Lower lobe of right lung (tissue), 2 donors: Measurements from ENCODE around the gene TCF7L2. TPM values are rescaled to one million over a fixed set of nuclear protein-coding genes. Genes with fewer than 3 reads are reported as not detected.

ENCODE experiments used
- ATAC-seq, 2 donors: fragments of 200-7000 bp; cut with Tn5 transposase; one replicate each; pipeline ENCODE4 v1.9.1; 2020 to 2022; ENCODE audit warnings: mild to moderate bottlenecking in 2 of 2, moderate library complexity in 2 of 2
- DNase-seq: peaks from one replicate; pipeline ENCODE4 v3.0.0-alpha.2; 2020
- H3K27ac ChIP-seq: fragments of 200-600 bp; one replicate; pipeline ENCODE4 v1.8.0; 2022
- H3K27me3 ChIP-seq: fragments of 200-600 bp; one replicate; pipeline ENCODE4 v1.8.0; 2022; ENCODE audit warnings: low read depth
- H3K36me3 ChIP-seq: fragments of 200-600 bp; one replicate; pipeline ENCODE4 v1.8.0; 2022; ENCODE audit warnings: mild to moderate bottlenecking
- H3K4me1 ChIP-seq: fragments of 200-600 bp; one replicate; pipeline ENCODE4 v1.8.0; 2022
- H3K4me3 ChIP-seq: fragments of 200-600 bp; one replicate; pipeline ENCODE4 v1.8.0; 2022; ENCODE audit warnings: mild to moderate bottlenecking
- H3K9me3 ChIP-seq: fragments of 200-600 bp; one replicate; pipeline ENCODE4 v1.8.0; 2022
- intact Hi-C: fragments of 100-400 bp; cut with DNase I; formaldehyde crosslinking; loops from one replicate; pipeline ENCODE4 v1.11.0; 2022
- total RNA-seq: library from RNA; stranded (reverse); fragmentation: NEBNext Ultra II Directional; extraction: Animal tissue kit (Norgen Biotek cat#: 25700); gene quantifications from one replicate; pipeline ENCODE4 v1.2.1, GENCODE V29; 2021
- TF ChIP-seq, protein P1 (sequence below): fragments of 200-600 bp; IDR thresholded peaks from one replicate; pipeline ENCODE4 v1.8.0; 2022; ENCODE audit warnings: antibody characterized with exemption, mild to moderate bottlenecking
- donor health status: DM: no; HTN: yes; CAD: no; lungs with severe emphysema.

TCF7L2 gene
- total RNA-seq, 1 donor from 2014 or later: 71.2 TPM

DNA sequence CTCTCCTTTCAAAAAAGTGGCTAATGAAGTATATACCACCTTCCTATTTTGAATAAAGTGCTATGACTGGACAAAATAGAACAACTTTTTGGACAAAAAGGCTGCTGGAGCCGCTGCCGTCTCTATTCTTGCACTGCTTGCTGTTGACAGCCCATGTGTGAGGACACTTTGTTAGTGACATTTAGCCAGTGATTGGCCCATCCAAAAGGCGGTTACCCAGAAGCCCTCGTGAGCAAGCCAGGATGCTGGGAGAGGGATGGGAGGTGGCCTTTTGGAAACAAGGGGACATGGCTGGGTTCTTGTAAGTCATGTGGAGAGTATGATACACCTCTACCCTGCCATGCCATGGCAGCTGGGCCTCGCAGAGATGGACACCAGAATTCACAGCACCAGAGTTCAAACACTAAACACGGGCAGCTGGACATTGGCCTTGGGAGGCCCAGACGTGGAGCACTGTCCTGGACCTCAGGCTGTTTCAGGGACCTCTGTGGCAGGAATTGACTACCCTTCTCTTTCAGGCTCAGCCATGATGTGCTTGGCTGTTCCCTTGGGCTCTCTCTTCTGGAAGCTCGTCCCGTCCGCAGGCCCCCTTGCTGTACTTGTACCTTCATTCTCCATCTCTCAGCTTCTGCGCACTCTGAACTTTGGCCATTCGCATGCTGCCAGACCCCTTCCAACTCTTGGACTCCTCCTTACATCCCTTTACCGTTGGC is 118.3 kb downstream of the TCF7L2 start:
- ATAC-seq (no peak), DNase-seq (no peak)
- Histone ChIP-seq H3K27ac (no peak overlapping the region), H3K4me1 (peaks cover 44% of the 10 kb centered on the region), H3K36me3 (peaks cover 6% of the 10 kb centered on the region), H3K9me3 (no peaks in the 10 kb centered on the region), H3K4me3 (no peak overlapping the region), H3K27me3 (no peaks in the 10 kb centered on the region)
- intact Hi-C loops: no loop called here
- TF ChIP-seq, protein P1, sequence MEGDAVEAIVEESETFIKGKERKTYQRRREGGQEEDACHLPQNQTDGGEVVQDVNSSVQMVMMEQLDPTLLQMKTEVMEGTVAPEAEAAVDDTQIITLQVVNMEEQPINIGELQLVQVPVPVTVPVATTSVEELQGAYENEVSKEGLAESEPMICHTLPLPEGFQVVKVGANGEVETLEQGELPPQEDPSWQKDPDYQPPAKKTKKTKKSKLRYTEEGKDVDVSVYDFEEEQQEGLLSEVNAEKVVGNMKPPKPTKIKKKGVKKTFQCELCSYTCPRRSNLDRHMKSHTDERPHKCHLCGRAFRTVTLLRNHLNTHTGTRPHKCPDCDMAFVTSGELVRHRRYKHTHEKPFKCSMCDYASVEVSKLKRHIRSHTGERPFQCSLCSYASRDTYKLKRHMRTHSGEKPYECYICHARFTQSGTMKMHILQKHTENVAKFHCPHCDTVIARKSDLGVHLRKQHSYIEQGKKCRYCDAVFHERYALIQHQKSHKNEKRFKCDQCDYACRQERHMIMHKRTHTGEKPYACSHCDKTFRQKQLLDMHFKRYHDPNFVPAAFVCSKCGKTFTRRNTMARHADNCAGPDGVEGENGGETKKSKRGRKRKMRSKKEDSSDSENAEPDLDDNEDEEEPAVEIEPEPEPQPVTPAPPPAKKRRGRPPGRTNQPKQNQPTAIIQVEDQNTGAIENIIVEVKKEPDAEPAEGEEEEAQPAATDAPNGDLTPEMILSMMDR: no peak

DNA sequence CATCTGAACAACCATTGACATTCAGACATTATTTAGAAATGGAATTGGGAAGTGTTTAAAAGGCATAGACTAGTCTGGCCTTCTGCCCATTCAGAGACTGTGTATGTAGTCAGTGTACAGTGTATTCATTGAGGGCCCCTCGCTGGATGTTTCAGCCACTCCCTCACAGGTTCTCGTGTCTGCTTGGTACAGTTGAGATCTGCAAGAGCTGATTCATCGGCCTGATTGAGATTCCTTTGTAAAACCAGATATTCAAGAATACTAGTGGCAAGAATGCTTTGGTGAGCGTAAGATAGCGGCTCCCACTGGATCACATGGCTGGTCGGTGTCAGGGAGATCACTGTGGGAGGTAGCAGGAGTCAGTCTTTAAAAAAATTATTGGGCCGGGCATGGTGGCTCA is 119.5 kb downstream of the TCF7L2 start:
- TF ChIP-seq, protein P1: no peak
- no peak for DNase-seq
- Histone ChIP-seq H3K4me1 (peaks cover 45% of the 10 kb centered on the region), H3K4me3 (no peak overlapping the region), H3K27ac (no peak overlapping the region), H3K27me3 (no peaks in the 10 kb centered on the region), H3K36me3 (peaks cover 6% of the 10 kb centered on the region), H3K9me3 (no peaks in the 10 kb centered on the region)
- intact Hi-C loops: no loop called here
- ATAC-seq: no peak

DNA sequence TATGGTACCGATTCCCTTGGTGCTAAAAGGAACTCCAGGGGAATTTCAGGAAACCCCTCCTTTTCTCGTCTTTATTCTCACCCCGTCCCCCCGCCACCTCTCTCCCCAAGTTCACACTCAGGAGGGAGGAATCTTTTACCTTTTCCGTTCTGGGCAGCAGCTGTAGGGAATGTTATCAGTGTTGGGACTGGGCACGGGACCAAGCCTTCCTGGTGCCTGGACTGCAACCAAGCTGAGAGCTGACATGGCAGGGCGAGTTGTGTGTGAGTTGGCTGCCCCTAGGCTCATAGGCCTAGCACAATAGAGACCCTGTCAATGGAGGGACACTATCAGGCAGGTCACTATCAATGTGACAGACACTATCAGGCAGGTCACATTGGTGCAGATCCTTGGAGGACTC is 121.4 kb downstream of the TCF7L2 start:
- no peaks in the 10 kb centered on the region for H3K9me3 ChIP-seq
- peaks cover 29% of the 10 kb centered on the region for H3K4me1 ChIP-seq
- no peak overlapping the region for H3K4me3 ChIP-seq
- intact Hi-C loops: no loop called here
- TF ChIP-seq, protein P1: no peak
- peaks cover 6% of the 10 kb centered on the region for H3K36me3 ChIP-seq
- DNase-seq: no peak
- no peaks in the 10 kb centered on the region for H3K27me3 ChIP-seq
- ATAC-seq: peak in 1 of 2 donors; percentile 65
- no peak overlapping the region for H3K27ac ChIP-seq

DNA sequence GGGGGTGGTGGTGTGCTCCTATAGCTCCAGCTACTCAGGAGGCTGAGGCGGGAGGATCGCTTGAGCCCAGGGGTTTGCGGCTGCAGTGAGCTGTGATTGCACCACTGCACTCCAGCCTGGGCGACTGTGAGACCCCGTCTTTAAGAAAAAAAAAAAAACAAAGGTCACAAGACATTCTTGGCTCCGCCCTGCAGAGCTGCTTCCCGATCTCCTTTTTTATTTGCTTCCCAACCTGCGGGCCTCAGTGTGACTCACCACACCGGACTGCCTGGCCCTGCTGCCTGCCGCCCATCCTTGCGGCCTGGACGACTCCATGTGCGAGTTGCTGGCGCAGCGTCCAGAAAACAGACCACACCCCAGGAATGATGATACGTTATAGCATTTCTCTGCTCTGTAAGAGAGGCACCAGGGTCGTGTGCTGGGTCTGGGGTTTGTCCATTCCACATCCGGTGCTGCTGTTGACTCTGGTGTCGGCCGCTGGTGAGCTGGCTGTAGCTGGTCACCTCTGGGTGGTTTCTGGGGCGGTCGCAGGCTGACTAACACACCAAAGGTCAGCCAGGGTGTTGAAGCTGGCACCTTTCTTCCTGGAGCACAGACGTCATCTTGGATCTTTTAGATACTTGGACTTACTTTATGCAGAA is 123.6 kb downstream of the TCF7L2 start:
- no peaks in the 10 kb centered on the region for H3K9me3 ChIP-seq
- ATAC-seq (peak; percentile 47 to 73), DNase-seq (no peak)
- peak overlapping the region; percentile 28 for H3K27ac ChIP-seq
- H3K27me3 ChIP-seq: no peaks in the 10 kb centered on the region
- peaks cover 23% of the 10 kb centered on the region for H3K4me1 ChIP-seq
- peaks cover 6% of the 10 kb centered on the region for H3K36me3 ChIP-seq
- H3K4me3 ChIP-seq: no peak overlapping the region
- intact Hi-C loops: no loop called here
- TF ChIP-seq, protein P1: no peak

DNA sequence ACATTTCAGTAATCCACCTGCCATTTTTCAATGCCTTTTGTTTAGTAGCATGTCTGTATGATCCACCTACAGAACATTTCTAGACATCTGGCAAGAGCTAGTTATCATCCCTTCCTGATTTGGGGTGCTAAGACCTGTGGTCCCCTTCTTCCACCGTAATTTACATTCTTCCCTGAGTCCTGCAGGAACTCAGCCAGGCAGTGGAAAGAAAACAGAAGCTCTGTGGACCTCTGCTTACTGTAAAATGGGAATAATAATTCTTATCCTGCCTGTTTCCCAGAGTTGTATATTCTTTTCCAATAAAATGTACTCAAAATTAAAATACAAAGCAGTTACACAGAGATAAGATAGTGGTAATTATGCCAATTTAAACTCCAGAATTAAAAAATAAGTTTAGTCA is 126.9 kb downstream of the TCF7L2 start:
- DNase-seq (no peak), ATAC-seq (no peak)
- TF ChIP-seq, protein P1: no peak
- Histone ChIP-seq H3K36me3 (no peaks in the 10 kb centered on the region), H3K27ac (no peak overlapping the region), H3K27me3 (no peaks in the 10 kb centered on the region), H3K9me3 (no peaks in the 10 kb centered on the region), H3K4me1 (peaks cover 16% of the 10 kb centered on the region), H3K4me3 (no peak overlapping the region)
- intact Hi-C loops: no loop called here
